H1 (cell line): ENCODE data around the gene RASEF. TPM values are rescaled to one million over a fixed set of nuclear protein-coding genes. Genes with fewer than 3 reads are reported as not detected.

Experiments used
- GTF2F1 ChIP-seq: IDR thresholded peaks from 2 replicates; pipeline ENCODE4 v1.6.1; 2012; ENCODE audit warnings: low read depth, low read length, improper control_type of control experiment, borderline replicate concordance
- USF2 ChIP-seq: IDR thresholded peaks from 2 replicates; pipeline ENCODE4 v1.6.1; 2011; ENCODE audit warnings: low read length, improper control_type of control experiment
- polyA plus RNA-seq, 7 experiments: library from polyadenylated mRNA; depleted of rRNA in 3 of 7; stranded (reverse) in 5 of 7; unstranded in 2 of 7; fragments of >200 nt in 5 of 7; fragments of 200-250 nt in 2 of 7; gene quantifications; 1 replicate in 5 of 7; 2 replicates in 1 of 7; 4 replicates in 1 of 7; pipeline versions ENCODE4 v1.2.1 to v1.2.3, GENCODE V29; 2011 to 2013; ENCODE audit warnings: missing spikeins in 2 of 7, mixed read lengths in 2 of 7
- total RNA-seq: library from RNA; stranded (reverse); fragmentation: NEBNext Ultra II Directional; extraction: Animal tissue kit (Norgen Biotek cat#: 25700); gene quantifications from 2 replicates; pipeline ENCODE4 v1.2.1, GENCODE V29; 2021

RASEF gene
- total and polyA plus RNA-seq, 2 of the 8 experiments (the other 6 are each of a cell fraction or from before 2014, with no cell fraction given): 1.1 to 4.6 TPM

- no peak for TF ChIP-seq GTF2F1
- no peak for TF ChIP-seq USF2
- TF ChIP-seq, all 59 proteins: peak for 0
Observed at GRCh38 chr9:83066771-83067170, 3.8 kb upstream of the RASEF start (continued).
